DMS 273 treated with DMSO at 0.1 percent for 48 hours (cell line): ENCODE data around the gene SPATA31A5.
"Not testable (repeated sequence)": the region's sequence is repeated elsewhere in the genome, so short reads cannot be mapped to it uniquely, and the experiment has no call there.

Experiments
- DNase-seq: peaks from one replicate; lab custom pipeline; 2025; lab: John Stamatoyannopoulos, UW

SPATA31A5 gene

GRCh38 chr9:60914107-60914506 lies at the start of gene SPATA31A5:
TSS of gene SPATA31A5 (plus strand) at chr9:60914407. CDS start at chr9:60914436, 29 bp downstream.
- not testable (repeated sequence) for DNase-seq

DNA sequence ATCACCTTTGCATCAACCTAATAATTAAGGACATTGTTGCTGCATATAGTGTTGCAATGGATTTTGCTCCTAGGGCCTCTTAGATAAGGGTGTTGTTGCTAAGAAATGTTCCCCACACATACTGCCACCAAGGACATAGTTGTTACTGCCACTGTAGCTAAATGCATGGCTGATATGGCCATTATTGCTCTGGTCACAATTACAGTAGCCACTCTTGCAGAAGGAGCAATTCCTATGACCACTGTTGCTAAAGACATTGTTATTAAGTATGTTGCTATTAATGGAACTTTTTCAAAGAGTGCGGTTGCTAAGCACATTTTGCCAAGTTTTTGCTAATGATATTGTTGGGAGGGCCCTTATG lies 48.8 kb downstream of the SPATA31A5 start:
- not testable (repeated sequence) for DNase-seq

DNA sequence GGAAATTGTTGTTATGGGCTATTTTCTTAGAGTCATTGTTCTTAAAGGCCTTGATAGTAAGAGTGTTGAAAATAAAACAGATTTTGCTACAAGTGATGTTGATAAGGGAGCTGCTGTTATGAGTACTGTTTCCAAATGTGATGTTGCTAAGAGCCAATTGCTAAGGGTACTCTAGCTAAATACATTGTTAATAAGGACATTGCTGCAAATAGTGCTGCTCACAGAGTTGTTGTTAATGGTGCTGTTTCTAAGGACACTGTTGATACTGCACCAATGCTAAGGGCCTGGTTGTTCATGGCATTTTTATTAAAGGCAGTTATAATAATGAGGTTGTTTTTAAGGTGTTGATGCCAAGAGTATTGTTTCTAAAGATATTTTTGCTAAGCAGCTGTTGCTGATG lies 52.2 kb downstream of the SPATA31A5 start:
- DNase-seq = not testable (repeated sequence)
